GM12875 (cell line): ENCODE data around the gene TPST2.

ENCODE experiments used
- H3K4me3 ChIP-seq: one replicate; pipeline ENCODE4 v1.5.1; 2011; ENCODE audit warnings: low read depth, low read length, control low read depth
- TF ChIP-seq, protein P1 (sequence below): IDR thresholded peaks from 2 replicates; pipeline ENCODE4 v1.5.1; 2011; ENCODE audit warnings: low read depth, mild to moderate bottlenecking, control low read depth, inconsistent platforms, low read length, moderate library complexity, borderline replicate concordance; ENCODE audit not compliant: insufficient read depth

Gene TPST2

DNA sequence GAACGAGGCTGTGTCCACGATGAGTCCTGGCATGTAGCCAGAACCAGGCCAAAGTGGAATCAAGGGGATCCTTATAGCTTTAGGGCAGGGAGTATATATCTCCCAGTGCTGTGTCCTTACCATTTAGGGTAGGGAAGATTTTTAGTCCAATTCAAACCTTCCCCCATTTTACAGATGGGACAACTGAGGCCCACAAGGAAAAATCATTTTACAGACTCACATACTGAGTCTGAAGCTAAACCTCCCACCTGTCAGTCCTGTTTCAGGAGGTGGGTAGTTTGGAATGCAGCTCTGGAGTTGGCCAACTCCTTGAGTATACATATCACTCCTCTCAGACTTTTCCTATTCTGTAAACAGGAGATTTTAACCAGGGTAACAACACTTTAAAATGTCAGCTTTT is 44.5 kb downstream of the TPST2 start:
- H3K4me3 ChIP-seq, result no peak overlapping the region
- TF ChIP-seq, protein P1, sequence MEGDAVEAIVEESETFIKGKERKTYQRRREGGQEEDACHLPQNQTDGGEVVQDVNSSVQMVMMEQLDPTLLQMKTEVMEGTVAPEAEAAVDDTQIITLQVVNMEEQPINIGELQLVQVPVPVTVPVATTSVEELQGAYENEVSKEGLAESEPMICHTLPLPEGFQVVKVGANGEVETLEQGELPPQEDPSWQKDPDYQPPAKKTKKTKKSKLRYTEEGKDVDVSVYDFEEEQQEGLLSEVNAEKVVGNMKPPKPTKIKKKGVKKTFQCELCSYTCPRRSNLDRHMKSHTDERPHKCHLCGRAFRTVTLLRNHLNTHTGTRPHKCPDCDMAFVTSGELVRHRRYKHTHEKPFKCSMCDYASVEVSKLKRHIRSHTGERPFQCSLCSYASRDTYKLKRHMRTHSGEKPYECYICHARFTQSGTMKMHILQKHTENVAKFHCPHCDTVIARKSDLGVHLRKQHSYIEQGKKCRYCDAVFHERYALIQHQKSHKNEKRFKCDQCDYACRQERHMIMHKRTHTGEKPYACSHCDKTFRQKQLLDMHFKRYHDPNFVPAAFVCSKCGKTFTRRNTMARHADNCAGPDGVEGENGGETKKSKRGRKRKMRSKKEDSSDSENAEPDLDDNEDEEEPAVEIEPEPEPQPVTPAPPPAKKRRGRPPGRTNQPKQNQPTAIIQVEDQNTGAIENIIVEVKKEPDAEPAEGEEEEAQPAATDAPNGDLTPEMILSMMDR, result no peak

DNA sequence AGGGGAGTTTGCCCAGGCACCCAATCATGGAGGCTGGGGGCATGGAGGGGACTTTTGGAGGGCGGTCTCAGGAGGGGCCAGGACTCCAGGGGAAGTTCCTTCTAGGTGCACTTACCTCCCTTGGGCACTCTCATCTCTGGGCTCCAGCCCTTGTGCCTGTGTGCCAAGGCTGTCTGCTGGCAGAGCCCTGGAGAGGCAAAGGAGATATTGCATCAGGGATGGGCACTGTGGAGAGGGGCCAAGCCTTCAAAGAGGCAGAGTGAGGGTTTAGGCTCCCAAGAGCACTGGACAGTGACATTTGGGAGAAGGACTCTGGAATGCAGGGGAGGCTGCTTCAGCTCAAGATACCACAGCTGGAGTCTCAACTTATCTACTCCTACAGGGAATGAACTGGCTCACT is 45.4 kb downstream of the TPST2 start:
- TF ChIP-seq, protein P1, result no peak

DNA sequence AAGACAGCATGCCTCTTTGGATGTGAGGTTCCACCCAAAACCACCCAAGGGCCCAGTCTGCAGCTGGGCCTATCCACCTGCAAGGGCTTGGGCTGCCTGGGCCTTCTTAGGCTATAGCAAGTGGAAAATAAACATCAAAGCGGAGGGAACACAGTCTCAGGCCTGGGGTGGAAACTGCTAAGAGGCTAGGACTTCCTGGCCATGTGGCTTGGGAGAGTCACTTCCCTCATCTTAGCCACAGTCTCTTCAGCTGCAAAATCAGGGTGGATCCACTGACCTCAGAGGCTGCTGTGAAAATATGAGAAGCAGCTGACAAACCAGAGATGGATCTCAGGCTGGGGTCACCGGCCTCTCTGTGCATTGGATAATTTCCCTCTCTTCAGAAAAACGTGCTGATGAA is 47.1 kb downstream of the TPST2 start:
- TF ChIP-seq, protein P1, result no peak
- H3K4me3 ChIP-seq, result no peak overlapping the region

More for the DNA sequence above, 45.4 kb downstream of the TPST2 start:
- H3K4me3 ChIP-seq, result no peak overlapping the region

DNA sequence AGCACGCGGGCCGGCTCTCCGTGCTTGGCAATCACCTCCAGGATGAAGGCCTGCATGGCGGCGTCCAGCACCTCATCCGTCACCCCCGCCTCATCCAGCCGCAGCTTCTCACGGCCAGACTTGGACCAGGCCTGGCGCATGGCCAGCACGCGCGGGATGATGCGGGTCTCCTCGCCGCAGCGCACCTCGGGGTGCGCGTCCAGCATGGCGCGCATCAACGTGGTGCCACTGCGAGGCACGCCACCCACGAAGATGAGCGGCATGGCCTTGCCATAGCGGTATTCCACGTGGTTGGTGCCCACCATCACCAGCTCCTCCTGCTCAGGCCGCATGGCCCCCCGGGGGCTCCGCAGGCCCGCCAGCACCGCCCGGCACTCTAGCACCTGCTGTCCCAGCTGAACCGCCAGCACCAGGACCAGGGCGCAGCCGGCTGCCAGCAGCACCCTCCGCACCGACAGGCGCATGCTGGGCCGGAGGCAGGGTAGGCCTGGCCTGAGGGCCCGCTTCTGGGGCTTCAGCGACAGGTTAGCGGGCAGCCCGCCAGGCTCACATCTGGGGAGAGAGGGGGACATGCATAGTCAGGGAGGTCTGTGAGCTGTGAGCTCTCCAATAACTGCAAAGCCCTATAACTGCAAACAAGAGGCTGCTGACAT is 48.6 kb downstream of the TPST2 start:
- TF ChIP-seq, protein P1, result no peak
- H3K4me3 ChIP-seq, result no peak overlapping the region

DNA sequence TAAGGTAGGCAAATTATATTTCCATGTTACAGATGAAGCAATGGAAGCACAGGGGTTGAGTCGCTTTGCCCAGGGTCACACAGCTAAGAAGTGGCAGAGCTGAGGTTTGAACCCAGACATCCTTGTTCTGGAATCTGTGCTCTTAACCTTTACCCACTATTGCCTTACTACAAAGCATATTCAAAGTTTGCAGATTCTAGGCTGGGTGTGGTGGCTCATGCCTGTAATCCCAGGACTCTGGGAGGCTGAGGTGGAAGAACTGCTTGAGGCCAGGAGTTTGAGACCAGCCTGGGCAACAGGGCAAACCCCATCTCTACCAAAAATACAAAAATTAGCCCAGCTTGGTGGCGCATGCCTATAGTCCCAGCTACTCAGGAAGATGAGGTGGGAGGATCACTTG is 49.8 kb downstream of the TPST2 start:
- no peak overlapping the region for H3K4me3 ChIP-seq
- TF ChIP-seq, protein P1, result no peak

DNA sequence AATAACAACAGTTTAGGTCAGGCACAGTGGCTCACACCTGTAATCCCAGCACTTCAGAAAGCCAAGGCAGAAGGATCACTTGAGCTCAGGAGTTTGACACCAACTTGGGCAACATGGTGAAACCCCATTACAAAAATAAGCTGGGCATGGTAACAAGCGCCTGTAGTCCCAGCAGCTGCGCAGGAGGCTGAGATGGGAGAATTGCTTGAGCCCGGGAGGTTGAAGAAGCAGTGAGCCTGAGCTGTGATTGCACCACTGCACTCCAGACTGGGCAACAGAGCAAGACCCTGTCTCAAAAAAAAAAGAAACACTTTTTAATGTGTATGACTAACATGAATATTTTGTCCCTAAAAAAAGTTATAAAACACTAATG is 53.2 kb downstream of the TPST2 start:
- H3K4me3 ChIP-seq, result no peak overlapping the region
- TF ChIP-seq, protein P1, result no peak

DNA sequence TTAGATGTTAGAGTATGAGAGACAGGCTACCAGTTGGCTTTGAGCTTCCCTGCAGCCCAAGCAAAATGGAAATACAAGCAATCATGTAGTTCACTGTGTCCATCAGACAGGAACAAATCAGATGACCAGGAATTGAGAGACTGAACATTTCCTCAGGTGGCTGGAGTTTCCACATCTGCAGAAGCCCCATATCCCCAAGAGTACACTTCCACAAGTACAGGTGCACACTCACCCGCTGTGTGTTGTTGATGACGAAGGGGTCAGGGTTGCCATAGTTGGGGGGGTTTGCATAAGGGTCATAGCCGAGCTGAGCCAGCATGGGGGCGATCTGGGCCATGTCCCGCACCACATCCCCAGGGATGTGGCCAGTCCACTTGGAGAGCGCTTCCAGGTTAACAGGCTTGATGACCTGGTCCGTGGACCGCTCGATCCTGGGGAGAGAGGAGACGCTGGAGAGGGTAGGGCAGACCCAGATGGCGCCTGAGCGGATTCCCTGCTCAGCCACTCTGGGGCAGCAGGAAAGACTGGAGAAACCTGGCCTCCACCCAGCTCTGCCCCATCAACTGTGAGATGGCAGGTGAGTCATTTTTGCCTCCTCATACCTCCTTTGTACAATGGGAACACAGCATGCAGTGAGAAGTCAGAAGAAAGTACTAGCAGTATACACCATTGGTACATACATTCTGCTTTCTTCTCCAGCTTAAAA is 53.7 kb downstream of the TPST2 start:
- TF ChIP-seq, protein P1, result no peak
- no peak overlapping the region for H3K4me3 ChIP-seq
